Measurements from ENCODE around the gene CERS2. TPM values are rescaled to one million over a fixed set of nuclear protein-coding genes. Genes with fewer than 3 reads are reported as not detected.

Gene CERS2
- total RNA-seq, 4 donors from 2014 or later: 18.2 to 72.7 (median 45.4) TPM

DNA sequence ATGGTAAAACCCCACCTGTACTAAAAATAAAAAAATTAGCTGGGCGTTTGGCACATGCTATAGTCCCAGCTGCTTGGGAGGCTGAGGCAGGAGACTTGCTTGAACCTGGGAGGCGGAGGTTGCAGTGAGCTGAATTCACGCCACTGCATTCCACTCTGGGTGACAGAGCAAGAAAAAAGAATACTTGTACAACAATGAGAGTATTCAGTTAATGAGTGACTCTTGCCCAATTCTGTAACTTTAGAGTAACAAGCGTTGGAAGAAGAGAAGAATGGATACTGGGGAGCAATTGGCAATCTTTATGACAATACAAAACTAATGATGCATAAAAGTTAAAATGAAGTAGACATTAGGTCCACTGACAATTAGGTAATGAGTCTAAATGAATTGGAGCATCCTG is 18.0 kb upstream of the CERS2 start:
- TF ChIP-seq, protein P1, sequence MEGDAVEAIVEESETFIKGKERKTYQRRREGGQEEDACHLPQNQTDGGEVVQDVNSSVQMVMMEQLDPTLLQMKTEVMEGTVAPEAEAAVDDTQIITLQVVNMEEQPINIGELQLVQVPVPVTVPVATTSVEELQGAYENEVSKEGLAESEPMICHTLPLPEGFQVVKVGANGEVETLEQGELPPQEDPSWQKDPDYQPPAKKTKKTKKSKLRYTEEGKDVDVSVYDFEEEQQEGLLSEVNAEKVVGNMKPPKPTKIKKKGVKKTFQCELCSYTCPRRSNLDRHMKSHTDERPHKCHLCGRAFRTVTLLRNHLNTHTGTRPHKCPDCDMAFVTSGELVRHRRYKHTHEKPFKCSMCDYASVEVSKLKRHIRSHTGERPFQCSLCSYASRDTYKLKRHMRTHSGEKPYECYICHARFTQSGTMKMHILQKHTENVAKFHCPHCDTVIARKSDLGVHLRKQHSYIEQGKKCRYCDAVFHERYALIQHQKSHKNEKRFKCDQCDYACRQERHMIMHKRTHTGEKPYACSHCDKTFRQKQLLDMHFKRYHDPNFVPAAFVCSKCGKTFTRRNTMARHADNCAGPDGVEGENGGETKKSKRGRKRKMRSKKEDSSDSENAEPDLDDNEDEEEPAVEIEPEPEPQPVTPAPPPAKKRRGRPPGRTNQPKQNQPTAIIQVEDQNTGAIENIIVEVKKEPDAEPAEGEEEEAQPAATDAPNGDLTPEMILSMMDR (IDR thresholded peaks at IDR 0.05): no peak
- no peak for TF ChIP-seq POLR2A (IDR thresholded peaks at IDR 0.05)
- Histone ChIP-seq H3K27ac (no peak overlapping the region), H3K4me1 (peaks cover 6 to 9% (median 6%) of the 10 kb centered on the region in 3 donors), H3K36me3 (peaks cover 10 to 29% (median 10%) of the 10 kb centered on the region in 3 donors), H3K27me3 (no peaks in the 10 kb centered on the region), H3K4me3 (no peak overlapping the region), H3K9me3 (no peaks in the 10 kb centered on the region)
- intact Hi-C loops (cut with DNase I): no loop called here
- WGBS, 2 donors: 75 to 81% methylated on average over 4 of the region's 4 CpGs
- no peak for DNase-seq

DNA sequence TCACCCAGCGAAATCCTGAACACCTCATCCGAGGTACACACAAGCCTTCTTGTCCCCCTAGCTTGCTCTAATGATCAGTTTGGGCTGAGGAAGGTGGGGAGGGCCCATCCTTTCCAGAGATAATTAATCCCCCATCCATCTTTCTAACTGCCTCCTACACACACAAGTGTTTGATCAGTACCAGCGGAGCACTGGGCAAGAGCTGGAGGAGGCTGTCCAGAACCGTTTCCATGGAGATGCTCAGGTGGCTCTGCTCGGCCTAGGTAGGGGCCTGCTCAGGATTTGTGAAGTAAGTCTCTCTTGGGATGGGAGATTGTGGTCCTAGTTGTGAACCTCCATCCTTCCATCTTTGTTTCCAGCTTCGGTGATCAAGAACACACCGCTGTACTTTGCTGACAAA is 13.3 kb upstream of the CERS2 start:
- no peak for DNase-seq
- intact Hi-C loops (cut with DNase I): no loop called here
- H3K27me3 ChIP-seq: no peaks in the 10 kb centered on the region
- no peaks in the 10 kb centered on the region for H3K36me3 ChIP-seq
- 78 to 84% methylated on average over 4 to 6 of the region's 7 CpGs for WGBS, 2 donors
- H3K4me1 ChIP-seq: no peaks in the 10 kb centered on the region
- no peak for TF ChIP-seq POLR2A (IDR thresholded peaks at IDR 0.05)
- TF ChIP-seq, protein P1 (IDR thresholded peaks at IDR 0.05): no peak
- no peak overlapping the region for H3K4me3 ChIP-seq
- no peak overlapping the region for H3K27ac ChIP-seq
- H3K9me3 ChIP-seq: no peaks in the 10 kb centered on the region

DNA sequence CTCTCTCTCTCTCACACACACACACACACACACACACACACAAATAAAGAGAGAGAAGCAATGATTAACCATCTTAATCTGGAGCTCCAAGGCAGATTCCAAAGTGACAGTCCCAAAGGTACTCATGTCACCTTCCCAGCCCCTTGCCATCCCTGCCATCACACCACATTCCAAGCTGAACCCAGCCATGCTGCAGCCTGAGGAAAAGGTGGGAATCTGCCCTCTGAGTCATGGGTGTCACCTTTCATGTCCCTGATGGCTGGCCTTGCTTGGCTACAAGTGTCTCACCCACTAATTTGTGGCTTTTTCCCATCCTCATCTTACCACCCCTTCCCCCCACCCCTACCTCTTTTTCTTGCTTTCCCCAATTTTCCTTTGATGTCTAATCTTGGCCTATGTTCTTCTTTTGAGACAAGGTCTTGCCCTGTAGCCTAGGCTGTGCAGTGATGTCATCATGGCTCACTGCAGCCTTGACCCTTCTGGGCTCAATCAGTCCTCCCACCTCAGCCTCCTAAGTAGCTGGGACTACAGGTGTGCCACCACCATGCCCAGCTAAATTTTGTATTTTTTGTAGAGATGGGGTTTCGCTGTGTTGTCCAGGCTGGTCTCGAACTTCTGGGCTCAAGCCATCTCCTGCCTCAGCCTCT is 10.7 kb upstream of the CERS2 start:
- TF ChIP-seq, protein P1 (IDR thresholded peaks at IDR 0.05): no peak
- TF ChIP-seq POLR2A (IDR thresholded peaks at IDR 0.05): no peak
- no peak overlapping the region for H3K27ac ChIP-seq
- no peak for DNase-seq
- H3K4me1 ChIP-seq: peaks cover 0 to 19% (median 10%) of the 10 kb centered on the region in 3 donors
- no peaks in the 10 kb centered on the region for H3K27me3 ChIP-seq
- 83 to 94% methylated on average over 2 of the region's 2 CpGs for WGBS, 2 donors
- no peaks in the 10 kb centered on the region for H3K9me3 ChIP-seq
- H3K4me3 ChIP-seq: no peak overlapping the region
- intact Hi-C loops (cut with DNase I): no loop called here
- H3K36me3 ChIP-seq: no peaks in the 10 kb centered on the region

DNA sequence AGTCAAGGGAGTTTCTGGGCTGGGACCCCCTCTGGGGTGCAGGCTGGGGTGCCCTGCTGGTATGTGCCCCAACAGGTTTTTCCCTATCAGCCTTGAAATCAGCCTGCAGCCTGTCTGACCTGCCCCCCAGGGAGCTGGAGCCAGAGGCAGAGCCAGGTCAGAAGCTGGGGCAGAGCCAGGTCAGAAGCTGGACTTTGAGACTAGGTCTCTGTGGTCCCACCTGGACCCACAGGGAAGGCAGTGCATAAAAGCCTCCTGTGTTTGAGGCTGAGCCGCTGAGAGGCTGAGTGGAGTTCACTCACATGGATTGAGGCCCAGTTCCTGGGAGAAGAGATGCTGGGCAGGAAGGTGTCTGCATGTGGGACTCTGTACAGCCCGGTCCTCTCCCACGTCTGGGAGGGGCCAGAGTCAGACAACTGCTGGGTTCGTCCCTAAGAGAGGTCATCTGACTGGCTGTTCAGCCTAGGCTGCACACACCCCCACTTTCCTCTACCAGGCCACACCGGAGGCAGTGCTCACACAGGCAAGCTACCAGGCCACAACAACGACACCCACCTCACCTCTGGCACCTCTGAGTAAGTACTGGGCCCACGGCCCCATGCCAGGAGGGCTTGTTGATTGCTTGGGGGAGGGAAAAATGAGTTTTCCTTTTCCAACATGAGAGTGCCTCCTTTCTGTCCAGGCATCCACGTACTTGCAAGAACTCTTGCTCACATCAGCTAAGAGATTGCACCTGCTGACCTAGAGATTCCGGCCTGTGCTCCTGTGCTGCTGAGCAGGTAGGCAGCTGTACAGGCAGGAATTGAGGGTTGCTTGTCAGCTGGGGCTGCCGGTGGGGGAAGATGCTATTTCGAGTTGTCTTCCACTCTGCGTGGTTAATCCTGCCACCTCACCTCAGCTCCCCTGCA is 7.4 kb upstream of the CERS2 start, which contains the start of gene ANXA9:
Gene ANXA9 (plus strand): TSS at position 488 of the 908 bp plus-strand sequence. CDS start 814 bp downstream, outside the sequence.
- Histone ChIP-seq H3K27ac (peak within 1 kb of the TSS in 1 of 4 donors; percentile 21), H3K36me3 (no peaks in the 10 kb centered on the region), H3K27me3 (no peaks in the 10 kb centered on the region), H3K4me1 (peaks cover 11 to 50% (median 27%) of the 10 kb centered on the region in 3 donors), H3K9me3 (no peaks in the 10 kb centered on the region), H3K4me3 (no peak within 1 kb of the TSS)
- TF ChIP-seq, protein P1 (IDR thresholded peaks at IDR 0.05): no peak
- TF ChIP-seq POLR2A (IDR thresholded peaks at IDR 0.05): no peak
- intact Hi-C loops (cut with DNase I): no loop called here
- 33 to 68% methylated on average over 4 to 5 of the region's 12 CpGs for WGBS, 2 donors
- DNase-seq: no peak

All from esophagus squamous epithelium (tissue), 5 donors.